Dedifferentiated amniotic fluid mesenchymal stem cell (primary cell): ENCODE data around the gene KCNMB2.
A peak's percentile ranks its signal among the peaks of the same experiment; 100 is the strongest.
"Not testable (repeated sequence)": the region's sequence is repeated elsewhere in the genome, so short reads cannot be mapped to it uniquely, and the experiment has no call there.

ENCODE experiments used
- DNase-seq: peaks from one replicate; pipeline ENCODE4 v3.0.0-alpha.2; 2016; ENCODE audit errors: extremely low spot score

Gene KCNMB2

DNA sequence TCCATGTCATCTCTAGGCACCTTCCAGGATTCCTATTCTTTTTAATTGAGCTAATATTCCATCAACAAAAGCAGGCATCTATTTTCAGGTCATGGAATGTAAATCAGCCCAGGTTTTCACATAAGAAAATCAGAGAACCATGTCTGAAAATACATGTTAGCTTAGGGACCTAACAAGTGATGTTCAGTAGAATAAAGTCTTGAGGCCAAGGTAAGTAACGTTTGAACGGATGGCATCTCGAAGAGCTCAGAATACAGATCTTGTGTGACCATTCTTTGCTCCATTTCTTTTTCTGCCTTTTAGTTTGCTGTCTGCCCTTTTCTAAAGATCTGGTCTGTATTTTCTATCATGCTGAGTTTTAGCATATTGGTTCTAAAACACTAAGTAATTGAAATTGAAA lies 16.5 kb upstream of the KCNMB2 start:
- no peak for DNase-seq

DNA sequence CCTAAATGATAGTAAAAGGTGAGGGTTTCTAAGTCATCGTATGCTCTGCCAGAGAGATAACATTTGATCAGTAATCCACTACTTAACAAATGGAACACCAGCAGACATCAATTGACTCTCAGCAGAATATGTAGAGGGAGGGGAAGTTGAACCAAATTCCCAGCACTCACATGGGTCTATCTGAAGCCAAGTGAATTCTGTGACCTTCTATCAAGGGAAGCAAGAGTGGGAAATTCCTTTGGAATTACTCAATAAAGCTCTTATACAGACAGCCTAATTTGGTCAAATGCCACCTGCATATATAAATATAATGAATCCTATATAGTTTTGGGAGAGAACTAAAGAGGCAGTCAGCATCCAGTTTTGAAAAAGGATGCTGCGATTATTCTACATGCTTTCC lies 15.8 kb upstream of the KCNMB2 start:
- no peak for DNase-seq

GRCh38 chr3:178522200-178523052 lies 13.8 kb upstream of the KCNMB2 start:
- no peak for DNase-seq

- DNase-seq = peak; percentile 41
Measured at GRCh38 chr3:178525251-178525650, 11.0 kb upstream of the KCNMB2 start.

DNA sequence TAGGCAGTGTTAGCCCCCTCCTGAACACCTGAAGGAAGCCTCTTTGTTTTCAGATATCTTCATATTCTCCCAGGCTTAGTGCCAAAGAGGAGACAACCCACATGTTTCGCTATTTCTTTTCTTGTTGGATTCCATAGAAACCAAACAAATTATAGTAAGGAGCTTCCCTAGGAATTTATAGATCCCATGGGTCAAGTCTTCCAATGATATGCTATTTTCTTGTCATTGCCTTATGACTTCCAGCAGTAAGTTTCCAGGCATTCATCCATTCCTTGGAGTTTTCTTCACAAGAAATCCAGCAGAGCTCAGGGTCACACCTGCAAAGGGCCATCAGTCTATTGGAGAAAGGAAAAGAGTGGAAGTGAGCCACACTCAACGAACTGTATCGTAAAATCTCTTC lies 9.9 kb upstream of the KCNMB2 start:
- DNase-seq = no peak

GRCh38 chr3:178527981-178528380 lies 8.3 kb upstream of the KCNMB2 start:
- DNase-seq = no peak

DNA sequence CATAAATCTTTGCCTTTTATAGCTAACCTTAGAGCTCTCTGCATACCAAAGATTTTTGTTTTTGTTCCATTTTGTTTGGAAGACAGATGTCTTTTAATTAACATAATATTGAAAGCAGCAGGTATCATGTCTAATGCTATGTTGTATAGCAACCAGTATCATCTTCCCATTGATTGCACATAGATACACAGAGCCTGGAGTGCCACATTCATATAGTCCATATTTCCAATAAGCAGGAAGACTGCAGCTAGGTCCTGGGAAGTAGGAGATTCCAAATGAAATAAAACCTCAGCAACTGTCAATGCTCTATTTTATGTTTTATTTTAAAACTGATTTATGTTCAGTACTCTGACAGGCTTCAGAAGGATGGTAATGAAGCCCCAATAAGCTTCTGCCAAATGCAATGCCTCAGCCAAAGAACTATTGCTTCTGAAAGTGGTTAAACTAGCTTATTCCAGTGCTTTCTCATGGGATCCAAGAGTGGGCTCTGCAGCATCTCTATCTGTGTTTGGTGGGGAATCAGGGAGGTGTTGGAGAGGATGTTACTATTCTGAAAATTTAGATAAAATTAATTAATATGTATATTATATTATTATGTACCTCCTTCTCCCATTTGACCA lies 6.5 kb upstream of the KCNMB2 start:
- DNase-seq = no peak

- DNase-seq = no peak
Measured at GRCh38 chr3:178532476-178532875, 3.8 kb upstream of the KCNMB2 start.

- no peak for DNase-seq
Measured at GRCh38 chr3:178537122-178537705, 978 bp downstream of the KCNMB2 start.

DNA sequence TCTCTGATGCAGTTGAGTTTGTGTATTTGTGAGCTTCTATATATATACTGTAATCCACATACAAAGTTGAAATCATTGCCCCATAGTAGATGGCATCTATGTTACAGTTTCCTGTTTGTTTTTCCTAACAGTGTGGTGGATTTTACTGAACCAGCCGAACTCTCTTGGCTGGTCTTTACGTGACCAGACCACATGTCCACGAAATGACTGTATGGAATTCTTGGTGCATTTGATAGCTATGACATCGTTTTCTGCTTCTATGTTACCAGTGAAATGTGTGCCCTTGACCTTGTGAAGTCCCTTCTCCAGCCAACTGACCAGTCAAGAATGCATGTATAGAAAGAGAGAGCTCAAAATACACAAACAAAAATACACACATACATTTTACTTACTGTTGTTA lies 1.8 kb downstream of the KCNMB2 start:
- no peak for DNase-seq

DNA sequence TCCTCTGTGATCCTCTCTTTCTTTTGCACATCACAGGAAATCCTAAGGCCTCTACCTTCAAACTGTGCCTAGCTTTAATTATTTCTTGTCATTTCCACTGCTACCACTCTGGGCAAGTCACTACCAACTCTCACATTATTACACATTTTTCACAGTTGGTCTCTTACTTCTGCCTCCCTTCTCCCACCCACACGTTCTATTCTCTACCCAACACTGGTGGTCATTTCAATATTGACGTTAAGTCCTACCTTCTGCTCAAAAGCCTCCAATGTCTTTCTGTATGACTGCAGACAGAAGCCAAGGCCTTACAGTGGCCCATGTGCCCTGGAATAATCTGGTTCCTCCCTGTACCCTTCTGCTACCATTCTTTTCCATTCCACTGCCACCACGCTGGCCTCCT lies 3.9 kb downstream of the KCNMB2 start:
- no peak for DNase-seq

DNA sequence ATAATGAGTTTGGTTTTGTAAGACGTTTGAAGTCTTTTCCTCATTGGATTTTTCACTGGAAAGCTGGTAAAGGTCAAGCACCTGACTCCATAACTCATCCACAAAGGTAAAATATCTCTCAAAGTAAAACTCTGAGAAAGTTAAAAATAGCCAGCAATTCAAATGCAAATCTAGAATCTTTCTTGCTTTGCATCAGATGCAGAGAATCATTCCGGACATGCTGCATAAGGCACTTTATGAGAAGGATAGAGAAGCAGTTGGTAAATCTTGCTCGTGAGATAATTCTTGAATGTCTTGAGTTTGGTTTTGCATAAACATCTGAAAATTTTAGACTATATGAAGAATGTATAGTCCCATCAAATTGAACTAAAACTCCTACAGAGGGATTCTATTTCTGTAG lies 9.1 kb downstream of the KCNMB2 start:
- DNase-seq = no peak

DNA sequence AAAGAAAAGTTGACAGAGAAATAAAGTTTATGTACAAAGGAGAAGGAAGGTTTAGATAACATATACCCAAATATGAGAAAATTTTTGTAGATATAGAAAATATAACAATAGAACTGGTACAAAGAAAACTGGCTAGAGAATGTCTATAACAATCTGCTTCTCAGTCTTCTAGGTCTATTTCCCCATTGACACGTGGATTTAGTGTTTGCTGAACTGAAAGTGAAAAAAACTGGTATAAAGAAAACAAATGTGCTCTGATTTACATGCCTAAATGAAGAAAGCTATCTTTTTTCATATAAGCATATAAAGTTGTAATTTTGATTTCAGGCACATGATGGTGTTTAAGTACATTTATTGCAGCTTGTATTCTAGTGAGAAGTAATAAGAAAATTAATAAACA lies 9.8 kb downstream of the KCNMB2 start:
- DNase-seq = no peak

- DNase-seq = not testable (repeated sequence)
Measured at GRCh38 chr3:178549426-178549825, 13.2 kb downstream of the KCNMB2 start.

DNA sequence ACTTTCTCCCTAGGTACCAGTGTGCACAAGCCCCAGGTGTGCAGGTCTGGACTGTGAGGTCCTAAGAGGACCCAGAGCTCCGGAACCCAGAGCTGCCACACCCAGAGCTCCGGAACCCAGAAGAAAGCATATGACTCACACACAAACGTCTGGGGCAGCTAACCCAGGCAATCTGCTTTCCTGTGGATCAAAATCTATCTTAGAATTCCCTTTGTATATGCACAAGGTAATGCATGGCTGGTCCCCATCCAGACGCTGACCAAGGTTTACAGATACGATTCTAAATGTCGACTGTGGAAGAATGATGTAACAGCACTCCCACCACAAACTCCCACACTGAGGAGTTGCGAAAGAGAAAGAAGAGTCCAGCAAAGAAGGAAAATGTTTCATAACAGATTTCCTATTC lies 15.7 kb downstream of the KCNMB2 start:
- peak; percentile 45 for DNase-seq

DNA sequence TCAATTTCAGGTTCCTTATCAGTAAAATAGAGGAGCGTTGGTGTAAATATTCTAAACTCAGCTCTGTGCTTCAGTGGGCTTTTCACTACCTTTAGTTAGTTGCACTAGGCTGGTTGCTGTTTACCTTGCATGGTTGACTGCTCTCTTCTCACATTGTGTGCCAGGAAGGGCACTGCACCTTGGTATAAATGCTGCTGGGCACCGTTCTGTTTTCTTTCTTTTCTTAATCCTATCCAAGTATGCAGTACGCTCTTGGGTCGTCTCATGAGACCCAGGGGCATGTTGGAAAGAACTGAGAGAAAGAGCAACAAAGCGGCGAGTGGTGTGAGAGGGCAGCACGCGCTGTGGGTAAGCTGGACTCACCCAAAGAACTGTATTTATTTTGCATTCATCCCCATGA lies 22.4 kb downstream of the KCNMB2 start:
- DNase-seq = no peak

GRCh38 chr3:178560759-178561158 lies 24.5 kb downstream of the KCNMB2 start:
- no peak for DNase-seq

DNA sequence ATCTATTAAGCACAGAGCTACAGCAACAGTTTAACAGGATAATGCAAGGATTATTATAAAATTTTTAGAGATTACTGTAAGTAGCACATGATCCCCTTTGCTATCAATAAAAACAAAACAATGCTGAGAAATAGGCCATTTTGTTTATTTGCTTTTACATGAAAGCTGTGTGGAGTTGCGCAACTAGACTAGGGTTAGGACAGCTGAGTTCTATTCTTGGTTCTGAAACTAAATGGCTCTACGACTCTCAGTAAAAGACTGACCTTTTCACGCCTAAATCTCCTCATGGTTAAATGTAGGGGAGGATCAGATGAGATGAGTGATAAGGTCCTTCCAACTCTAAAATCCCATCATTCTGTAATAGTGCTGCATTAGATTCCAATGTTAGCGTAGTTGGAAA lies 25.0 kb downstream of the KCNMB2 start:
- no peak for DNase-seq

GRCh38 chr3:178562143-178562946 lies 26.1 kb downstream of the KCNMB2 start:
- no peak for DNase-seq

DNA sequence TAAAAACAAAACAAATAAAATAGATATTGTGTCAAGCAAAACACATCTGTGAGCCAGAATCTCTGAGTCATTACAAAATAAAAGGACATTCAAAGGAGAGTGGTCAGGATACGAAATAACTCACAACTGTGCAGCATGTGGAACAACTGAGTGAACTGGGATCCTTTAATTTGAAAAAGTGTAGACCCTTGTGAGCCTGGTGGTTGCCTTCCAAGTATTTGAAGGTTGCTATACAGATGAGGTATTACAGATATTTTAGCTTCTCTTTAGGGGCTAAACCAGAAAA lies 26.7 kb downstream of the KCNMB2 start:
- DNase-seq = no peak

GRCh38 chr3:178567611-178568010 lies 31.4 kb downstream of the KCNMB2 start:
- DNase-seq = no peak

DNA sequence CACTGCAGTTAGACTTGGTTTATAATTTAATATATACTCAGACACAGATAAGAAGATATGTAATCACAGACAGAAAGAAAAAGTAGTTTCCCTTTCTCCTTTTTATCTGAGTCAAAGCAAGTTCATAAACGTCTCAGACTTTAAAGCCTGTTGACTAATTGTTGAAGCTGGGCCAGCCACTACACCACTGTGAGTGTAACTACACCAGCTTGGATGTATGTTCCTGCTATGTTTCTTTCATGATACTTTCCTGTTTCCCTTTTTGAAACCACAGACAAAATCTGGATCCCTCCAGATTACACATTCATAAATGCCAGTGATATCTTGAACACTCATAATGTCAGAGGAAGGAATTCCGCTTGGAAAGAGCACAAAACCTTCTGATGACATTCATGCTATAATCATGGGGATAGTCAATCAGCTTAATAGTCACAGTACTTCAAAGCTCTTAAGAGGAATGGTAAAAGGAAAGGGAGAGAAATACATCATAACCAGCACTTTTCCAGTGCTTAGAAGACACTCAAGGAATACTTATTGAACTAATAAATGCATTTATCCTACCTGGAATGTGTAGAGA lies 32.0 kb downstream of the KCNMB2 start:
- no peak for DNase-seq
